GM12874 (cell line): ENCODE measurements around the gene PAPPA2.

Experiments
- TF ChIP-seq, protein P1 (sequence below): IDR thresholded peaks from 2 replicates; pipeline ENCODE4 v1.5.1; 2011; ENCODE audit warnings: low read depth, mild to moderate bottlenecking, control low read depth, low read length, moderate library complexity; ENCODE audit not compliant: insufficient read depth

PAPPA2 gene

DNA sequence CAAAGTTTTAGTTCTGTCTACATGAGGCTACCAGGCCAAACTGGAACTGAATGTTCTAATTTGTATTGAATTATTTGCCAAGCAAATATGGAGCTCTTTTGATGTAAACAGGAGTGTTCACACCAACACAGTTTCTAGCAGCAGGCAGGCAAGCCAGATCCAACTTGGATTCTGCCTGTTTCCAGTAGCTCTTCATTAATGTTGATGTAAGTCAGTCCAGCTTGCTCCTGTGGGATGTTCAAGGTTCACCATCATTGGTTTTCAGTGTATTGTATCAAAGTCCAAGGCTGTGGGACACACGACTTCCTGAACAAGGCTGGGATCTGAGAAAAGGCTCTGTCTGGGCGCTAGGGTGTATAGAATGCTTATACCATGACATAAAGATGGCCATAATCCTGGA lies 68.1 kb downstream of the PAPPA2 start:
- TF ChIP-seq, protein P1, sequence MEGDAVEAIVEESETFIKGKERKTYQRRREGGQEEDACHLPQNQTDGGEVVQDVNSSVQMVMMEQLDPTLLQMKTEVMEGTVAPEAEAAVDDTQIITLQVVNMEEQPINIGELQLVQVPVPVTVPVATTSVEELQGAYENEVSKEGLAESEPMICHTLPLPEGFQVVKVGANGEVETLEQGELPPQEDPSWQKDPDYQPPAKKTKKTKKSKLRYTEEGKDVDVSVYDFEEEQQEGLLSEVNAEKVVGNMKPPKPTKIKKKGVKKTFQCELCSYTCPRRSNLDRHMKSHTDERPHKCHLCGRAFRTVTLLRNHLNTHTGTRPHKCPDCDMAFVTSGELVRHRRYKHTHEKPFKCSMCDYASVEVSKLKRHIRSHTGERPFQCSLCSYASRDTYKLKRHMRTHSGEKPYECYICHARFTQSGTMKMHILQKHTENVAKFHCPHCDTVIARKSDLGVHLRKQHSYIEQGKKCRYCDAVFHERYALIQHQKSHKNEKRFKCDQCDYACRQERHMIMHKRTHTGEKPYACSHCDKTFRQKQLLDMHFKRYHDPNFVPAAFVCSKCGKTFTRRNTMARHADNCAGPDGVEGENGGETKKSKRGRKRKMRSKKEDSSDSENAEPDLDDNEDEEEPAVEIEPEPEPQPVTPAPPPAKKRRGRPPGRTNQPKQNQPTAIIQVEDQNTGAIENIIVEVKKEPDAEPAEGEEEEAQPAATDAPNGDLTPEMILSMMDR: no peak

DNA sequence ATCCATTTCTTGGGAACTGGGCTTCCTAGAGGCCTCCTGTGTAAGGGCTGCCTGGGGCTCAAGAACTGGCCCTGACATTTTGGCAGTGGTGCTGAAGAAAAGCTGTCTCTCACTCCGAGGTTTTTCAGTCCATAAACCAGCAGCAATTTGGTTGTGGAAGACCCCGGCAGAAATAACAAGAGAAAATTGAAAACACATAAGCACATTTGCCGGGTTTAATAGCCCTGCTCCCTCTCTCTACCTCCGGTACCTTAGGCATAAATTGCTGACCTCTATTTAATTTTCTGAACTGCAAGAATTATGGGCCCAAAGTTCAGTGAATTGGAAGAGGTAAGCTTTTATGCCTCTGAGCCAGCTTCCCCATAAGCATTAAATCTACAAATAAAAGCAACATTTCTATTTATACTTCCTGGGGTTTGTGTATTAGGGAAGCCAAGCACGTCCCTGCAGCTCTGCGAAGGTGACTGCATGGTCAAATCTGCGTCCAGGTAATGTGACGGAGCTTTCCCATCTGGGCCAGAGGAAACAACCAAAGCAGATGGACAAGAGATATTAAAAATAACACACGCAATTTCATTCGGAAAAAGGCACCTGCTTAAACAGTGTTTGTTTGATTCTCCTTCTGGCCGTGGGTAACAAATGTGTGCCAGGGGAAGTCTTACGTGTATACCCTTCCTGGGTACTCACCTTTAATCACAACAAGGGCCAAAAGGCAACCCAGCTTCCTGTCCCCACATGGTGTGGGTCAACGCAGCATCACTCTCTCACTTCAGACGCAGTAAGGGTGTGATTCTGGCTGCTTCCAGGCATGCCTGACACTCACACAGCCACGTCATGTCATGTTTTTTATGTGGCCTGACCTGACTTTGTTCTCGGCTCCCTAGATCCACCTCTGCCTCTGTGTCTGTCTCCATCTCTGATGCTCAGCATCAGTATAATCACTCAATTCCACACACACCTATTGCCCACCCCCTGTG lies 69.2 kb downstream of the PAPPA2 start:
- TF ChIP-seq, protein P1: no peak

DNA sequence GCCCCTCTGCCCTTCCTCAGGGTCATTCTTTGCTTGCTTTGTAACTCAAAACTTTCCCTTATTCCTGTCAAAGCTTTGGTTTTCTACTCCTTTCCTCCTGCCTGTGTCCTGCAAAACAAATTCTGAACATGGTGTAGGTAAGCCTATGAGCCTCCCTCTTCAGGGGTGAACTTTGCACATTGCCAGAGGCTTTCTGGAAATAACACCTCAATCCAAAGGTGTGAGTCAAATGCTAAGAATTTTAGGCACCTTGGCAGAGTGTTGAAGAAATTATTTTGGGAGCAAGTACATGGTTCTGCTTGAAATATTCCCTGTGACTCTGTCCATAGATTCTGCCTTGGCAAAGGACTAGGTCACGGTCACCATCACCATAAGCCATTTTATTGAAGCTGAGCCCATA lies 70.0 kb downstream of the PAPPA2 start:
- TF ChIP-seq, protein P1: no peak

DNA sequence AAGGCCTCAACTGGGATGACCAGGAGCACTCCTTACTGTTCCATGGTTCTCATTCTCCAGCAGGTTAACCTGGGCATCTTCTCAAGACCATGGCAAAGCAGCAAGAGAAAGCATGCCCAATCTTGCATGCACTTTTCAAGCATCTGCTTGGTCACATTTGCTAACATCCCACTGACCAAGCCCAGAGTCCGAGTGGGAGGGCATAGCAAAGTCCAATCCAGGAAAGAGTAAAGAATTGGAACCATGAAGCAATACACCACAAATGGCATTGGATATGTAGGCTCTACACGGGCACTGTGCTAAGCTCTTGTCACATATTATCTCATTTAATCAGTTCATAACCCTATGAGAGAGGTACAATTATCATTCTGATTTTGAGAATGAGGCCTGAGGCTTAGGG lies 73.6 kb downstream of the PAPPA2 start:
- TF ChIP-seq, protein P1: no peak

DNA sequence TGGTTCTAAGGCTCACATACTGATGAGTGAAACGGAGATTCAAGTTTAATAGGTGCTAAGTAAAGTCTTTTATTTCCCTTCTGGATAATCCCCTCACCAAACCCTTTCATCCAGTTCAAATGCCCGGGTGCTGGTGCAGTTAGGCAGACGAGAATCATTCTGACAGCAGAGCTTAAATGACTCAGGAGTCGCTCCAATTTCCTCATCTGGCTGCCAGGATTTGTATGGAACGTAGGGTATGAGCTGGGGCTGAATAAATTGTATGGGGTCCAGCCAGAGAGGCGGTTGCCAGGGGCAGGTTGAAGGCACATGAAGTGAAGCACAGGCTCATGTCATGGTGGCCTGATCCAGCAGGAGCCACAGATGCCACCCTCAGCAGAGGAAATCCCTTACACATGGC lies 76.0 kb downstream of the PAPPA2 start:
- TF ChIP-seq, protein P1: no peak

DNA sequence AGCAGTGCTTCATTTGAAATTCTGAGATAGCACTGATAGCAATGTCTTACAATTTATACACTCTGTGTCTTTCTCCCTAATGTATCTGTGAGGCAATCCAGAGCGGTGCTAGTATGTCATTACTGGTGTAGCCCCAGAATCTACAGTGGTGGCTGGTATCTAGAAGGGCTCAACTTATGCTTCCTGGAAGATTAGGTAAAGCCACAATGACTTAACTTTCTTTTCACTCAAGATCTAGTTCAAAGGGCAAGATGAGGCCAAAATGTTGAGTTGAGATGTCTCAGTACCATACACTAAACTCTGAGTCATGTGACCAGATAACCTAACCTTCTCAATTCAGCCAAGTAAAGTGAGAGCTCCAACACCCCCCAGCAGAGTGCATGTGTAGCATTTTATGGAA lies 77.5 kb downstream of the PAPPA2 start:
- TF ChIP-seq, protein P1: no peak

DNA sequence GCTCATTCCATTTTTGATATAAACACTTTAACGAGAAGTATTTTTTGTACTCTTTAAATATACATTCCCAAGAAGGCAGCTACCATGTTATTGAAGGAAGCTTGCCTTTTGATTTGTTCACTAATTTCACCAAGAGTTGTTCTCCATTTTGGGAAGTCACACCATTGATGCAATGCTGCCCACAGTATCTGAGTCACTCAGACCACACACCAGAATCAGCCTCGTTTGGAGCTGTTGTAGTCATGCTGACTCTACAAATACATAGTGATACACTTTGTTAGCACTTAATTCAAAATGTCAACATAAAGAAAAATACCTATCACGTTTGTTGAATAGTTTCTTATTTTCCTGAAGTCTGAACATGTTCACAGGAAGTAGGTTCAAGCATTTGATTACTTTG lies 78.7 kb downstream of the PAPPA2 start:
- TF ChIP-seq, protein P1: no peak
